ENCODE measurements around the gene ANKRD33B. TPM values are rescaled to one million over a fixed set of nuclear protein-coding genes. Genes with fewer than 3 reads are reported as not detected.

Gene ANKRD33B
- total and polyA plus RNA-seq, 2 of the 13 experiments (the other 11 are each of a cell fraction or from before 2014, with no cell fraction given), result 0.02 TPM; not detected in 1

DNA sequence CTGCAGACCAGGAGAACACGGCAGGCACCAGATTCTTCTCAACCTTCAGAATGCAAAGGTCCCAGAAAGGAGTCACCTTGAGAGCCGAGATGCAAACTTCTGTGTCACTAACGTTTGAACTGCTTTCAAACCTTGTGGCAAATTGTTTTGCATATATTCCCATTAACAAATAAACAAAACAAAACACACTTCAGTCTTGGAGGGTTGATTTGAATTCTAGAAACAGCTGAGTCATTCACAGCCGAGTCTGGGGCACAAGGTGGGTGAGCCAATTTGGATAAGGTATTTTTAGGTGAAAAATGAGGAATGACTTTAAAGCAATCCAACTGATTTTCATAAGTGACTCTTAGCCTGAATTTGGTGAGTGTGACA is 38.8 kb upstream of the ANKRD33B start:
- no peaks in the 10 kb centered on the region for H3K36me3 ChIP-seq (replicated peaks in 1 of 2; ENCODE audit: control insufficient read depth in 1 of 2, insufficient read depth in 2 of 2, low read length in 2 of 2)
- ATAC-seq (no peak), DNase-seq (ENCODE audit: low spot score) (no peak), FAIRE-seq (no peak)
- no peaks in the 10 kb centered on the region for H3K4me1 ChIP-seq (ENCODE audit: insufficient read depth, low read length)
- CTCF ChIA-PET (ENCODE audit: low intra/inter-chr PET ratio, low total read pairs), result no interaction called here
- in situ Hi-C loops (cut with HindIII; ENCODE audit: extremely low pct_ligation_motif_present, low pct_unique_long_range_greater_than_20kb), result no loop called here
- H3K79me2 ChIP-seq (ENCODE audit: insufficient read depth, low read length), result no peaks in the 10 kb centered on the region
- peaks cover 0 to 3% of the 10 kb centered on the region in 2 experiments; a peak in 2 of 5 replicates for H3K27me3 ChIP-seq (ENCODE audit: control insufficient read depth in 1 of 2, insufficient read depth in 2 of 2, low read length in 2 of 2)
- no peaks in the 10 kb centered on the region for H3K9me3 ChIP-seq (ENCODE audit: low read length)
- POLR2A ChIA-PET, result no interaction called here
- no peaks in the 10 kb centered on the region for H4K20me1 ChIP-seq (ENCODE audit: insufficient read depth, low read length)
- H3K4me2 ChIP-seq (ENCODE audit: low read depth, low read length), result no peak overlapping the region
- H3K4me3 ChIP-seq (replicated peaks in 1 of 3; ENCODE audit: insufficient read depth in 1 of 3, low read depth in 2 of 3, low read length in 3 of 3), result no peak overlapping the region
- 15% methylated on average over 4 of the region's 4 CpGs for WGBS (ENCODE audit: low lambda C conversion rate)
- intact Hi-C loops (cut with micrococcal nuclease; ENCODE audit: unreplicated experiment), result no loop called here
- TF ChIP-seq NFE2L2 (IDR thresholded peaks at IDR 0.05; ENCODE audit: low read length) (peak; percentile 66), MZF1 (CRISPR knock-in tag; IDR thresholded peaks at IDR 0.05; ENCODE audit: borderline replicate concordance) (no peak)
- H3K27ac ChIP-seq (ENCODE audit: extremely low read length, insufficient read depth, low read length), result no peak overlapping the region
- H3K9ac ChIP-seq (ENCODE audit: insufficient read depth, low read depth, low read length), result no peak overlapping the region
- no peak overlapping the region for H2AFZ ChIP-seq (ENCODE audit: low read length)
- no TSS peak for BruUV-seq (replicated peaks)

- H3K27me3 ChIP-seq (ENCODE audit: control insufficient read depth in 1 of 2, insufficient read depth in 2 of 2, low read length in 2 of 2), result peaks cover 0 to 7% of the 10 kb centered on the region in 2 experiments; a peak in 2 of 5 replicates
- in situ Hi-C loops (cut with HindIII; ENCODE audit: extremely low pct_ligation_motif_present, low pct_unique_long_range_greater_than_20kb) (no loop called here), intact Hi-C loops (cut with micrococcal nuclease; ENCODE audit: unreplicated experiment) (no loop called here)
- H3K4me3 ChIP-seq (replicated peaks in 1 of 3; ENCODE audit: insufficient read depth in 1 of 3, low read depth in 2 of 3, low read length in 3 of 3), result no peak overlapping the region
- no peak for ATAC-seq
- no peaks in the 10 kb centered on the region for H3K36me3 ChIP-seq (replicated peaks in 1 of 2; ENCODE audit: control insufficient read depth in 1 of 2, insufficient read depth in 2 of 2, low read length in 2 of 2)
- H3K27ac ChIP-seq (ENCODE audit: extremely low read length, insufficient read depth, low read length), result no peak overlapping the region
- no TSS peak for BruUV-seq (replicated peaks)
- no peaks in the 10 kb centered on the region for H4K20me1 ChIP-seq (ENCODE audit: insufficient read depth, low read length)
- no peak overlapping the region for H2AFZ ChIP-seq (ENCODE audit: low read length)
- CTCF ChIA-PET (ENCODE audit: low intra/inter-chr PET ratio, low total read pairs), result no interaction called here
- no peaks in the 10 kb centered on the region for H3K4me1 ChIP-seq (ENCODE audit: insufficient read depth, low read length)
- no peak overlapping the region for H3K4me2 ChIP-seq (ENCODE audit: low read depth, low read length)
- no peak overlapping the region for H3K9ac ChIP-seq (ENCODE audit: insufficient read depth, low read depth, low read length)
- 83% methylated on average over 11 of the region's 11 CpGs for WGBS (ENCODE audit: low lambda C conversion rate)
- H3K79me2 ChIP-seq (ENCODE audit: insufficient read depth, low read length), result no peaks in the 10 kb centered on the region
- no peaks in the 10 kb centered on the region for H3K9me3 ChIP-seq (ENCODE audit: low read length)
- DNase-seq (ENCODE audit: low spot score), result no peak
- TF ChIP-seq ZNF362 (CRISPR knock-in tag; IDR thresholded peaks at IDR 0.05; ENCODE audit: borderline replicate concordance) (no peak), HOXA7 (CRISPR knock-in tag; IDR thresholded peaks at IDR 0.05) (no peak), IKZF4 (CRISPR knock-in tag; IDR thresholded peaks at IDR 0.05; ENCODE audit: borderline replicate concordance, low read depth, not compliant biosample characterization) (no peak)
- TF ChIP-seq, protein P1, sequence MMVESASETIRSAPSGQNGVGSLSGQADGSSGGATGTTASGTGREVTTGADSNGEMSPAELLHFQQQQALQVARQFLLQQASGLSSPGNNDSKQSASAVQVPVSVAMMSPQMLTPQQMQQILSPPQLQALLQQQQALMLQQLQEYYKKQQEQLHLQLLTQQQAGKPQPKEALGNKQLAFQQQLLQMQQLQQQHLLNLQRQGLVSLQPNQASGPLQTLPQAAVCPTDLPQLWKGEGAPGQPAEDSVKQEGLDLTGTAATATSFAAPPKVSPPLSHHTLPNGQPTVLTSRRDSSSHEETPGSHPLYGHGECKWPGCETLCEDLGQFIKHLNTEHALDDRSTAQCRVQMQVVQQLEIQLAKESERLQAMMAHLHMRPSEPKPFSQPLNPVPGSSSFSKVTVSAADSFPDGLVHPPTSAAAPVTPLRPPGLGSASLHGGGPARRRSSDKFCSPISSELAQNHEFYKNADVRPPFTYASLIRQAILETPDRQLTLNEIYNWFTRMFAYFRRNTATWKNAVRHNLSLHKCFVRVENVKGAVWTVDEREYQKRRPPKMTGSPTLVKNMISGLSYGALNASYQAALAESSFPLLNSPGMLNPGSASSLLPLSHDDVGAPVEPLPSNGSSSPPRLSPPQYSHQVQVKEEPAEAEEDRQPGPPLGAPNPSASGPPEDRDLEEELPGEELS (CRISPR knock-in tag; IDR thresholded peaks at IDR 0.05), result no peak
- FAIRE-seq, result no peak
- POLR2A ChIA-PET, result no interaction called here
Measured at GRCh38 chr5:10527281-10527950, 36.5 kb upstream of the ANKRD33B start.
